NCI-H187 treated with DMSO at 0.1 percent for 48 hours (cell line): ENCODE measurements around the gene MMP14.
"Not testable (repeated sequence)": the region's sequence is repeated elsewhere in the genome, so short reads cannot be mapped to it uniquely, and the experiment has no call there.

ENCODE experiments used
- DNase-seq: peaks from one replicate; lab custom pipeline; 2025; lab: John Stamatoyannopoulos, UW

The MMP14 gene

DNA sequence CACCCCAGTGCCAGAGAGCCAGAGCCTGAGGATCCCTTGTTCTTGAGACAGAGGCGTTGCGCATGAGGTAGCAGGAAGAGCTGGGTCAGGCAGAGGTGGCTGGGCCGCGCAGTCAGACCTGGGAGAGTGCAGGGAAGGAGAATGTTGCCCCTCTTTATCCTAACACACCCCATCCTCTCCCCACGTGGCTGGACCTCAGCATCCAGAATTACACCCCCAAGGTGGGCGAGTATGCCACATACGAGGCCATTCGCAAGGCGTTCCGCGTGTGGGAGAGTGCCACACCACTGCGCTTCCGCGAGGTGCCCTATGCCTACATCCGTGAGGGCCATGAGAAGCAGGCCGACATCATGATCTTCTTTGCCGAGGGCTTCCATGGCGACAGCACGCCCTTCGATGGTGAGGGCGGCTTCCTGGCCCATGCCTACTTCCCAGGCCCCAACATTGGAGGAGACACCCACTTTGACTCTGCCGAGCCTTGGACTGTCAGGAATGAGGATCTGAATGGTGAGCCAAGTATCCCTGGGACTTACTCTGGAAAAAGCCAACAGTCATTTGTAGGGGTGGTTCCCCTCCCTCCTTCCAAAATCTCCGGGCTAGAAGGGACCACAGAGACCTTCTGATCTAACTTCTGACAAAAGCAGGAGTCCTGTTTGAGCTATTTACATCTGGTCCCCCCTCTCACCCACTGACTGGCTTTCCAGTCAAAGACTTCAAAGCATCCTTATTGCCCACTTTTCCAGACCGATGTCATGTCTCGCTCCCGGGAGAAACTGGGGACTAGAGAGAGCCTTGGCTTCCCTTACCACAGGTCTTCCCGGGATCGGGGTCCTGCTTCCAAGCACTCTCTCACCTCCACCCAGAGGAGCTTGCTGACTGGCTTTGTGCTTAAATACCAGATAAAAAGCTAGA, 6.1 kb downstream of the MMP14 start:
- DNase-seq: no peak

DNA sequence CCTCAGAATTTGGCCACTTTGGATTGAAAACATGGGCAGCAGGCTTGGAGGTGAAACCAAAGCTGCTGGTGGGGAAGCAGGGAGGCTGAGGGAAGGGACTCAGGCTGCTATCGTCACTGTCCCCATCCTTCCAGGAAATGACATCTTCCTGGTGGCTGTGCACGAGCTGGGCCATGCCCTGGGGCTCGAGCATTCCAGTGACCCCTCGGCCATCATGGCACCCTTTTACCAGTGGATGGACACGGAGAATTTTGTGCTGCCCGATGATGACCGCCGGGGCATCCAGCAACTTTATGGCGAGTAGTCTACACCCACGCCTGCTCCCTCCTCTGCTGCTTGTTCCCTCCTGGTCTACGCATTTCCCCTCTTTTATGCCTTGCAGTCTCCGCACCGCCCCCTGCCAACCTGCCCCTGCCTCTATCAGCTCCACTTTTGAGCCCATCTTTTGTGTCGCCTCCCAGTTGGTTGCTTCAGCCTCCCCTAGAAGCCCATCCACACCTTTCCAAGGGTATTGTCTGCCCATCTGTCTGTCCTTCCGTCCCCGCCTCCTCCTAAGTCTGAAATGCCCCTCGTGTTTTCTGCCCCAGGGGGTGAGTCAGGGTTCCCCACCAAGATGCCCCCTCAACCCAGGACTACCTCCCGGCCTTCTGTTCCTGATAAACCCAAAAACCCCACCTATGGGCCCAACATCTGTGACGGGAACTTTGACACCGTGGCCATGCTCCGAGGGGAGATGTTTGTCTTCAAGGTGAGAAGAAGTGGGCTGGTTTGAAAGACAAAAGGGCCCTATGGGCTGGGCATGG, 6.9 kb downstream of the MMP14 start:
- DNase-seq: no peak

DNA sequence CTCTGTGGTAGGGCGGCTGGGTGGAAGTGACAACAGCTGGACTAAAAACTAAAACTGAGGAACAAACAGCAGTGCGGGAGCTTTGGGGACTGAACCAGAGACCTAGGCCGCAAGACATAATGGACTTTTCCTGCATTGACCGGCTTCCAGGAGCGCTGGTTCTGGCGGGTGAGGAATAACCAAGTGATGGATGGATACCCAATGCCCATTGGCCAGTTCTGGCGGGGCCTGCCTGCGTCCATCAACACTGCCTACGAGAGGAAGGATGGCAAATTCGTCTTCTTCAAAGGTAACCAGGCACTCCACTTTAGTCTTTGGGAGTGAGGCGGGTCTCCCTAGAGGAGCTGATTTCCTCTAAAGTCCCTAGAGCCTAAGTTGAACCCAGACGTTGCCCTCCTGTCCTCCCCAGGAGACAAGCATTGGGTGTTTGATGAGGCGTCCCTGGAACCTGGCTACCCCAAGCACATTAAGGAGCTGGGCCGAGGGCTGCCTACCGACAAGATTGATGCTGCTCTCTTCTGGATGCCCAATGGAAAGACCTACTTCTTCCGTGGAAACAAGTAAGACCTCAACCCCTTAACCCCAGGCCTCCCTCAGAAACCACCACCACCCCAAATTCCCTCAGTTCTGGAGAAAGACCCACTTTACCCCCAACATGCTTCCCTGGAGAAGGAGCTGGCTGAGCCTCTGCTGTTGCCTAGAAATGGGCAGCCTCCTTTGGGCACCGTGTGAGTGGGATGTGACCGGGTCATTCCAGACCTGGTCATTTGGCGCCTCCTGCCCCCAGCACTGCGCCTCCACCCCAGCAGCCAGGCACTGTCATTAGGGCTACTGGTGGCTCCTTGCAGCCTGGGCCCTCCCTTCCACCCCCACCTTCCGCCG, 8.1 kb downstream of the MMP14 start:
- no peak for DNase-seq

DNA sequence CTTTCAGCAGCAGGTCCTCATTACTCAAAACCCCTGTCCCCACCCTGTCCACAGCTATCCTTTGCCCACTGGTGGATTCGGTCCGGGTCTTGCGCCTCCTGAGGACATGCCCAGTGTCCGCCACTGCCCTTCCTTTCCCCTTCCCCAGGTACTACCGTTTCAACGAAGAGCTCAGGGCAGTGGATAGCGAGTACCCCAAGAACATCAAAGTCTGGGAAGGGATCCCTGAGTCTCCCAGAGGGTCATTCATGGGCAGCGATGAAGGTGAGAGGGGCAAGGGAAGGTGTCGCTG, 8.7 kb downstream of the MMP14 start:
- DNase-seq: no peak

DNA sequence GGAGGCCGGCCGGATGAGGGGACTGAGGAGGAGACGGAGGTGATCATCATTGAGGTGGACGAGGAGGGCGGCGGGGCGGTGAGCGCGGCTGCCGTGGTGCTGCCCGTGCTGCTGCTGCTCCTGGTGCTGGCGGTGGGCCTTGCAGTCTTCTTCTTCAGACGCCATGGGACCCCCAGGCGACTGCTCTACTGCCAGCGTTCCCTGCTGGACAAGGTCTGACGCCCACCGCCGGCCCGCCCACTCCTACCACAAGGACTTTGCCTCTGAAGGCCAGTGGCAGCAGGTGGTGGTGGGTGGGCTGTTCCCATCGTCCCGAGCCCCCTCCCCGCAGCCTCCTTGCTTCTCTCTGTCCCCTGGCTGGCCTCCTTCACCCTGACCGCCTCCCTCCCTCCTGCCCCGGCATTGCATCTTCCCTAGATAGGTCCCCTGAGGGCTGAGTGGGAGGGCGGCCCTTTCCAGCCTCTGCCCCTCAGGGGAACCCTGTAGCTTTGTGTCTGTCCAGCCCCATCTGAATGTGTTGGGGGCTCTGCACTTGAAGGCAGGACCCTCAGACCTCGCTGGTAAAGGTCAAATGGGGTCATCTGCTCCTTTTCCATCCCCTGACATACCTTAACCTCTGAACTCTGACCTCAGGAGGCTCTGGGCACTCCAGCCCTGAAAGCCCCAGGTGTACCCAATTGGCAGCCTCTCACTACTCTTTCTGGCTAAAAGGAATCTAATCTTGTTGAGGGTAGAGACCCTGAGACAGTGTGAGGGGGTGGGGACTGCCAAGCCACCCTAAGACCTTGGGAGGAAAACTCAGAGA, 9.6 kb downstream of the MMP14 start:
- no peak for DNase-seq

- DNase-seq: no peak
Observed at GRCh38 chr14:22846811-22847307, 10.5 kb downstream of the MMP14 start.

DNA sequence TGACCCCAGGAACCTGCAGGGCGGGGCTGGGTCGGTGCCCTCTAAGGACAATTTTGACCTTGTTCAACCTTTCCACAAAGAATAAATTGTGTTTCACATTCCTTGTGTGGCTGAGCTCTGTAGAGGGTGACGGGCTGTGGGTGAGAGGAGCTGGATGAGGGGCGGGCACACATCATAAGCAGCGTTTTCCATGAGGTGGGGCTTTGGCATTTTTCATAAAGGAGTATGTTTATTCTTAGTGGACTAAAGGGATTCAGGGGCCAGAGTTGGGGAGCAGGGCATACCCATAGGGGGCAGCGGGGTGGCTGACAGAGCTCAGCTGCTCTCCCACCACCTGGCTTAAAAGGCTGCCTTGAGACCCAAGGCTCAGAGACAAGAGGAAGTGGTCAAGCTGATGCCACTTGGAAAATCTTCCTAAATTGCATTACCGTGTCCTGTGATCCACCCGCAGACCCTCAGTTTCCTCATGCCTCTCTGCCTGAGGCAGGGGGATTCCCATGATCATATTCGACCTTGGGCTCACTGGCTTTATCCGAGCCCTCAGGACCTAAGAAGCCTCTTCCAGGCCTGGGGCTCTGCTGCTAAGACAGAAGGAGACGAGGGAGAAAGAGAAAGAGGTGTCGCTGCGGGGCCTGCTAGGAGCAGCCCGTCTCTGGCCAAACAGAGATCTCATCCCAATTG, 11.4 kb downstream of the MMP14 start:
- no peak for DNase-seq

GRCh38 chr14:22848351-22849164, 12.2 kb downstream of the MMP14 start:
- DNase-seq: no peak

DNA sequence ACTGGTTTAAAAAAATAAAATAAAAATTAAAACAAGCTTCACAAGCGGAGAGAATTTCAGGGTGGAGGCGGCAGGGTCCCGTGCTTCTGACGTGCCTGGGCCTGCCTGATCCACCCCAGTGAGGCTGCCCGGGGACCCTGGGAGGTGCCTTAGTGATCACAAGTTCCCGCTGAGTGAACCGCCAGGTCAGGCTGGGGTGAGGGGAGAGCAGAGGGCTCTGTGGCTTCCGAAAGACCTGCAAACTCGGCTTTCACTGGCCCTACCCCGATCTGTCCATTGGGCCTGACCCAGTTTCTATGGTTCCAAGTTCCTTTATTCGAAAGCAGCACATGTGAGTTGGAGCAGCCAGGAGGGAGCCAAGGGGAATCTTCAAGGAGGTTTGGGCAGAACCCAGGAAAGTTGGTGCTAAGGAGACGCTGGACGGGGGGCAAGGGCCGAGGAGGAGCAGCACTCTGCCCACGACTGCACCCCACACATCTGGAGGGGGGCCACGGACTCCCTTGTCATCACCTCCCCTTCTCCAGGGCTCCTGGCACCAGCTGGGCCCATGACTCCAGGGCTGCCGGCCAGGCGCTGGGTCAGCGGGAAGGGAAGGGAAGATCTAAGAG, 12.9 kb downstream of the MMP14 start:
- DNase-seq: no peak

DNA sequence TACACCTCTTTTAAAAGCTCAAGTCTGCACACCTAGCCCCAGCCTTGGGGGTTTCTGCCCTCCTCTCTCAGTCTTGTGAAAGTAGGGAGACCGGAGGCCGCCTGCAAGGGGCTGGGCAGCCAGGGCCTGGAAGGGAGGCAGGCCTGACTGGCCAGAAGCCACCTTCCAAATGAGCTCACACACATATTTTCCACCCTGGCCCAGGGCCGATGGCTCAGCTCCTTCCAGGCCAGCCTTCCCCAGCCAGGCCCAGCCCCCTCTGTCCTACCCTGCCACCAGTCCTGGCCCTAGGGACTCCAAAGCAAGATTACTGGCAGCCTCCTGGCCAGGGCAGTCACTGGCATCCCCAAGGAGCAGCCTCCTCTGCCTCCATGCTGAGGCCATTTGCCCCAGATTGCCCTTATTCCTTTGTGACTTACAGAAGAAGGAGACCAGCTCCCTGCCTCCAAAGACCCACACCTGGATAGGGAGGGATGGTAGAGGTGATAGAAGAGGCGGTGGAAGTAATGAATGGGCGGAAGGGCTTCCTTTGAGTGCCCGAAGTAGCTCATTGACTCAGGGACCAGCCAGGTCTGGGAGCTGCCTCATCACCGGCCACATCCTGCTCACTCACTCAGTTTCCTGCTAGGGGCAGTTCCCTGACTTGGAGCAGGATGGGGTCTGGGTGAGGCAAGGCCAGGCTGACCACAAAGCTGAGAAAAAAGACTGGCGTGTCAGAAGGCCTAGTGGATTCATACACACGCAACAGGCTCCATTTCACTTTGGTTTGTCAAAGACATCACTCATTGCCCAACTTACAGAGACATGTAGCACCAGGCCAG, 14.8 kb downstream of the MMP14 start:
- no peak for DNase-seq

GRCh38 chr14:22852178-22852577, 15.8 kb downstream of the MMP14 start:
- not testable (repeated sequence) for DNase-seq

DNA sequence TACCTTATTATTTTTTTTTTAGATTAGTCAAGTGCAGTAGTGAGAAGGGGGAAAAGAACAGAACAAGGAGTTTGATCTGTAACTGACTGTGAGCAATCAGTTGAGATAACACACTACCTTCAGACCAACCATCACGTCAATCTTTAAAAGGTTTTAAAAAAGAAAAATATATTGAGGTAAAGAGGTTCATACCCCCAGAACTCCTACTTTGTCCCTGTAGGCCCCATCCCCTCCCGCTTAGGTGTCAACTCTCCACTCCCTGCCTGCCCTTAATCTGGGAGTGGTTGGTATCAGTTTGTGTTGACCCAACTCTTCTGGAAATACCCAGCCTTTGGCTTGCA, 16.2 kb downstream of the MMP14 start:
- no peak for DNase-seq

- DNase-seq: no peak
Observed at GRCh38 chr14:22852940-22853767, 16.8 kb downstream of the MMP14 start.

GRCh38 chr14:22854296-22854695, 17.9 kb downstream of the MMP14 start:
- DNase-seq: not testable (repeated sequence)

- DNase-seq: no peak
Observed at GRCh38 chr14:22854963-22855724, 18.8 kb downstream of the MMP14 start.

DNA sequence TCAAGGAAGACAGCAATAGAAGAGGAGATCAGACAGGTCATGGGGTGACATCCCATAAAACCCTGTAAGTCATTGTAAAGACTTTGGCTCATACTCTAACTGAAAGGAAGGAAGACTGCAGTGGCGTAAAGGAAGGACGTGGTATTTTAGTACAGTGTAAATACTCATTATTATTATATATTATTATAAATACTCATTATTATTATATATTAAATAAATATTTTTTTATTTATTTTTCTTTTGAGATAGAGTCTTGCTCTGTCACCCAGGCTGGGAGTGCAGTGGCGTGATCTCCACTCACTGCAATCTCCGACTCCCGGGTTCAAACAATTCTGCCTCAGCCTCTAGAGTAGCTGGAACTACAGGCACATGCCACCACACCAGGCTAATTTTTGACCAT, 20.0 kb downstream of the MMP14 start:
- DNase-seq: no peak

GRCh38 chr14:22860377-22860776, 24.0 kb downstream of the MMP14 start:
- DNase-seq: not testable (repeated sequence)
